GM18511 (cell line): ENCODE results near the gene ATXN7L3.
"Not testable (repeated sequence)": the region's sequence is repeated elsewhere in the genome, so short reads cannot be mapped to it uniquely, and the experiment has no call there.

Experiments
- ATAC-seq: cut with Tn5 transposase; IDR thresholded peaks from one replicate; pipeline ENCODE4 v1.9.1; 2021; ENCODE audit warnings: mild to moderate bottlenecking, moderate library complexity; ENCODE audit not compliant: unreplicated experiment

Gene ATXN7L3

DNA sequence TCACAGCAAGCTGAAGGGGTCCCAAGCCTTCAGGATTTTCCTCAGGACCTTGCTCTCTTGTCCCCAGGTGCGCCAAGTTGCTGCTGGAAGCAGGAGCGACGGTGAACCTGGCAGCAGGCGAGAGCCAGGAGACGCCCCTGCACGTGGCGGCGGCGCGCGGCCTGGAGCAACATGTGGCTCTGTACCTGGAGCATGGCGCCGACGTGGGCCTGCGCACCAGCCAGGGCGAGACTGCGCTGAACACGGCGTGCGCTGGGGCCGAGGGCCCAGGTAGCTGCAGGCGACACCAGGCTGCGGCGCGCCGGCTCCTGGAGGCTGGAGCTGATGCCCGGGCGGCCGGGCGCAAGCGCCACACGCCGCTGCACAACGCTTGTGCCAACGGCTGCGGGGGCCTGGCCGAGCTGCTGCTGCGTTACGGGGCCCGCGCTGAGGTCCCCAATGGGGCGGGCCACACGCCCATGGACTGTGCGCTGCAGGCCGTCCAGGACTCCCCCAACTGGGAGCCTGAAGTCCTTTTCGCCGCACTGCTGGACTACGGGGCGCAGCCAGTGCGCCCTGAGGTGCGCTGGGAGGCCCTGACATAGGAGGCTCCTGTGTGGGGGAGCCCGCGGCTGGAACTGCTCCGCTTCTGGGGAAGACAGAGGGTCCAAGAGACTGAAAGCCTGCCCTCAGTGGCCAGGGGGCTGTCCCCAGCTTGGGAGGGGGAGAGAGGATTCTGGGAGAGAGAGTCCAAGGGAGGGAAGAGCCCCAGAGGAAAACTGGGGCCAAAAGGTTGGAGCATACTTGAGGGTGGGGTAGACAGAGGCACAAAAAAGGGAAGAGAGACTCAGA, 22.8 kb downstream of the ATXN7L3 start:
- no peak for ATAC-seq

DNA sequence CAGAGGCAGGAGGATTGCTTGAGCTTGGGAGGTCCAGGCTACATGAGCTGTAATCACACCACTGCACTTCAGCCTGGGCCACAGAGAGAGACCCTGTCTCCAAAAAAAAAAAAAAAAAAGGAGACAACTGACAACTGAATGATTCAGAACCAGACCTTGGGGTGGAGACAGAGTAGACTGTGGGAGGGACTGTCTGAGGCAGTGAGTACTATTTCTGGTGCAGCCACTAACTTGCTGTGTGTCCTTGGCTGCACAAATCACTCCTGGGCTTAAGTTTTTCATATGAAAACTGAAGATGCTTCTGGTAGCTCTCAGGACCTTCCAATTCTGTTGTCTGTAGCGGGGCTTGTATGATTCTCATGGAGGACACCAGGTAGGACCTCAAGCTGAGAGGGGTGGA, 23.4 kb downstream of the ATXN7L3 start:
- no peak for ATAC-seq

DNA sequence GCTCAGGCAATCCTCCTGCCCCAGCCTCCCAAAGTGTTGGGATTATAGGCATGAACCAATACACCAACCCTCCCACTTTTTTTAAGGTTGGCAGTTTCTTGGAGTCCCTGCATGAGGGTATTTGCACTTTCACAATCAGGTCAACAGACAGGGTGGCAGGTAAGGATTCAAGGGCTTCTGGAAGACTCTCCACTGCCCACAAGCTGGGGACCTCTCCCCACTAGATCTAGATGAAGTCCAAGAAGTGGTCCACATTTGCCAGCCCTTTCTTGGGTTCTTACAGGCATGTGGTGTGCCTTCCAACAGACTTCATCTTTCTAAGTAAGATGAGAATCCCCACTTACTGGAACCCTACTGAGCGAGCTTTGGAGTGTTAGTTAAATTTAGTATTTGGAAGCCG, 25.3 kb downstream of the ATXN7L3 start:
- ATAC-seq = no peak

DNA sequence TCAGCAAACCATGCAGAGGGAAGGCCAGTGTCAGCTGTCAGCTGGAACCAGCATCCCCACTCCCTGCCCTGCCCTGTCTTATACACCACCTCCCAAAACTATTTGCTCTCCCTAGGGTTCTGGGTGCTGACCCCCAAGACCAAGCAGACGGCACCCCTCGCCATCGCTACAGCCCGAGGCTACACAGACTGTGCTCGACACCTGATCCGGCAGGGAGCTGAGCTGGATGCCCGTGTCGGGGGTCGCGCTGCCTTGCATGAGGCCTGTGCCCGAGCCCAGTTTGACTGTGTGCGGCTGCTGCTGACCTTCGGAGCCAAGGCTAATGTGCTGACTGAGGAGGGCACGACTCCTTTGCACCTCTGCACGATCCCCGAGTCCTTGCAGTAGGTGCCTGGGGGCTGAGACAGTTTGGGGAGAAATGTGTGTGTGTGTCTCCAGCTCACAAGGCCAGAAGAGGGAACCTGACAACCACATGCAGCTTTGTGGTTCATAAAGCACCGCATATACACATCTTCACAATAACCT, 27.7 kb downstream of the ATXN7L3 start:
- no peak for ATAC-seq

DNA sequence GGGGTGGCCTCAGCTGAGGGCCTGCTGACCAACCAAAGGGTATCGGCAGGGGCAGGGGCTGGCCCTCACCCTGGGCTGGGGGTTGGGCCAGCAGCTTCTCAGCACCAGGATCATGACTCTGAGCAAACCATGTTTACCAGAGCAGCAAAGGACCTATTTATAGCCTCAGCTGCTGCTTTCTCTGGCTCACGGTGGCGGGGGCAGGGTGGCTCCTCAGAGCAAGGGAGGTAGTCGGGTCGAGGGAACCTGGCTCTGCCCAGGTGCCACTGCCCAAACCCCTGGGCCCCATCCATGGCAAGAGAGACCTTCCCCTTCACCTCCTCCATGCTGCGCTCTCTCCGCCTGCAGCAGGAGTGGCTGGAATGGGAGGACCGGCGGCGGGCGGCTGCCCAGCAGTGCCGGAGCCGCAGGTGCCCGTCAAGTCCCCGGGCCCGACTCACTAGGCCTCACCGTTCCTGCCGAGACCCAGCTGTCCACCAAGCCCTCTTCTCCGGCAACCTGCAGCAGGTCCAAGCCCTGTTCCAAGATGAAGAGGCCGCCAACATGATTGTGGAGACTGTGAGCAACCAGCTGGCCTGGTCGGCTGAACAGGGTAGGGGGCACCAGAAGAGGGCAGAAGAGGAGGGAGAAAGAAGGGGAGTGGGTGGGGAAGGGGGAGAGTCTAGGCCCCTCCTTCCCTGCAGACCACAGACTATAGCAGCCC, 29.0 kb downstream of the ATXN7L3 start, which contains the start of gene ASB16:
Gene ASB16 (plus strand): TSS at position 206 of the 703 bp plus-strand sequence. CDS start 86 bp downstream, at position 292.
- ATAC-seq = no peak

DNA sequence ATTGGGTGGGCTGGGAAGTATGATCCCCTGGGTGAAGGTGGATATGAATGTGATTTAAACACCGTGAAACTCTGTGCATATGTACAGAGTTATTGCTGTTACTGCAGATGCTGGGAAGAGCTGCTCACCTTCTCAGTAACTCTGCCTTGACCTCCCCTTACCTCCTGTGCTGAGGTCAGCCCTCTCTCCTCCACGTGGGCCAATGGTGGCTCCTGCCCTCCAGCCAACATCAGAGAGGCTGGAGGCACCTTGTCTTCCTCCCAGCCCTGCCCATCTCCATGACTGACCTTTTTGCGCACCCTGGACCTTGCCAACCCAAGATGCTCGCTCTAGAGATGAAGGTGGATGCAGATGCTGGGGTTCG, 29.6 kb downstream of the ATXN7L3 start:
- ATAC-seq = no peak

DNA sequence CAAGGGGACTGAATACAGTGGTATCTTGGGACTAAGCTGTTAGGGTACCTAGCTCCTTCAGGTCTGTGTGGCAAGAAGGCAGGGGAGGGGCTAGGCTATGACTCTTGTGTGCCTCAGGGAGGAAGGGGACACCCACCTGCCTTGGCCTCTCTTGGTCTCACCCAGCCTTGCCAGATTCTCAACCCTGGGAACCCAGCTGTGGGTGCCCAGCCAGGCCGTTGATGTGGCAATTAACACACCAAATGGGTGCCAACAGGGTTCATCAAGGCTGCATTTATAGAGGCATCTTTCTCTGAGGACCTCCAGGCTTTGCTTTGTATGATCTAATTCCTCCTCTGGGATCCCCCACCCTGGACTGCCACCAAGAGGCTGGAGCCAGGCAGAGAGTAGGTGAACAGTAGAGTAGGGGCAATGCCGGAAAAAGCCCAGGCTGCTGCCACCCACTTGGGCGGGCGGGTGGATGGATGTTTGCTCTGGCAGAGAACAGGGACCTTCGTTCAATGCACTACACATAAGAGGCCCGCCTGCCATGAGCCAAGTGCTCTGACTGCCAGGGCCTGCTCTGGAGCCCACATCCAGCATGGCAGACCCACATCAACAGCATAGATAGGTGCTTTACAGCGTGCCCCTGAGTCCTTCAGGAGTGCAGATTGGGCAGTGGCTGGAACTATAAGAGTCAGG, 32.4 kb downstream of the ATXN7L3 start:
- ATAC-seq = no peak

DNA sequence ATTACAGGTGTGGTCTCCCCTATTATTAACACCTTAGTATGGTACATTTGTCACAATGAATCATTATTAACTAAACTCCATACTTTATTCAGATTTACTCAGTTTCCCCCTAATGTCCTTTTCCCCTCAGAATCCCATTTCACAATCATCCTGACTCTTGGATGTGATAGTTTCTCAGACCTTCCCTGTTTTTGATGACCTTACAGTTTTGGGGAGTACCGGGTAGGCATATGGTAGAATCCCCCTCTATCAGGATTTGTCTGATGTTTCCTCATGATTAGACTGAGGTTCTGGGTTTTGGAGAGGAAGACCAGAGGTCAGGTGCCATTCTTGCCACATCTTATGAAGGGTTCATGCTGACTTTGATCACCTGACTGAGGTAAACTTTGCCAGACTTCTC, 35.2 kb downstream of the ATXN7L3 start:
- ATAC-seq = no peak

DNA sequence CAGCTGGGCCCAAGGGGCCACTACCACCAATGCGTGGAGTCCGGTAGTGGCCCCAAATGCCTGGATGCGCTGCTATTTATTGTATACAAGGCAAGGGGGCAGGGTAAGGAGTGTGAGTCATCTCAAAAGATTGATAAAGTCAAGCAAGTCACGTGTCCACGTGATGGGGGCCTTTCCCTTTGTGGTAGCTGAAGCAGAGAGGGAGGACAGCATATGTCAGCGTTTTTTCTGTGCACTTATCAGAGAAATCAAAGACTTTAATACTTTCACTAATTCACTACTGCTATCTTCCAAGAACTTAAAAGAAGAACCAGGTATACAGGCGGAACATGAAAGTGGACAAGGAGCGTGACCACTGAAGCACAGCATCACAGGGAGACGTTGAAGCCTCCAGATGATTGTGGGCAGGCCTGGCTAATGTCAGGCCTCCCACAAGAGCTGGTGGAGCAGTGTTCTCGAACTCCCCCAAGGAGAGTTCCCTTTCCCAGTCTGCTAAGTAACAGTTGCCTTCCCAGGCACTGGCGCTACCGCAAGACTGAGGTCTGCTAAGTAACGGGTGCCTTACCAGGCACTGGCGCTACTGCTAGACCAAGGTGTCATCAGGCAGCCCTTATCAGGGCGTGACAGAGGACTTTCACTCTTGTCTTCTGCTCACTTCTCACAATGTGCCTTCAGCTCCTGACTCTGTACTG, 40.0 kb downstream of the ATXN7L3 start:
- ATAC-seq = no peak

DNA sequence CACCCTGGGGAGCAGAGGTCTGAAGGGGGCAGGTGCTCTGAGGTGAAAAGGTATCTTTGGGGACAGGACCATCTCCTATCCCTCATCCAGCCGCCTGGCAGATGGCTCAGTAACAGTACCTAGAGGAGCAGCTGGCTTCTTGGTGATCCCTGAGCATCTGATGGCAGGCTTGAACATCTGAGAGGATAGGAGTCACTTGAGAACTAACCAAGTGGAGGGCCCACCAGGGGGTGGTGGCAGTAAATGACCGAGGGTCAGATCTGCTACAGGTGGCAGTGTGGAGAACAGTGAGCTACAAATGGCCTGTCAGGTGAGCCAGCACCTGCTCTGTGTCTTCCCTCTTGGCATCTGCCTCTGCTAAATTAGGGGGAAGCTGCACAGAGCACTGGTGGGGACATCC, 44.2 kb downstream of the ATXN7L3 start:
- no peak for ATAC-seq

DNA sequence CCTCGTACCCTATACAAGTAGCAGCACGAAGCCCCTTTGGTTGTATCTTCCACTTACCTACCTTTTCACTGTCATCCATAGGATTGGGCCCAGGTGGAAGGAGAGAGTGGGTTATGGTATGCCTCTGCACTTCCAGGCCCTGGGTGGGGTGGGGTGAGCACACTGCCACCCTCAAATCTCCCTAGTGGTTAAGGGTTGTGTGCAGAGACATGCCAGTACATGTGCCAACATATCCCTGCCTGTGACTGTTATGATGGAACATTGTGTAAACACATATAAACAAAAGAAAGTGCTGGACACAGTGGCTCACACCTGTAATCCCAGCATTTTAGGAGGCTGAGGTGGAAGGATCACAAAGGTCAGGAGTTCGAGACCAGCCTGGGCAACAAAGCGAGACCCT, 46.8 kb downstream of the ATXN7L3 start:
- no peak for ATAC-seq

DNA sequence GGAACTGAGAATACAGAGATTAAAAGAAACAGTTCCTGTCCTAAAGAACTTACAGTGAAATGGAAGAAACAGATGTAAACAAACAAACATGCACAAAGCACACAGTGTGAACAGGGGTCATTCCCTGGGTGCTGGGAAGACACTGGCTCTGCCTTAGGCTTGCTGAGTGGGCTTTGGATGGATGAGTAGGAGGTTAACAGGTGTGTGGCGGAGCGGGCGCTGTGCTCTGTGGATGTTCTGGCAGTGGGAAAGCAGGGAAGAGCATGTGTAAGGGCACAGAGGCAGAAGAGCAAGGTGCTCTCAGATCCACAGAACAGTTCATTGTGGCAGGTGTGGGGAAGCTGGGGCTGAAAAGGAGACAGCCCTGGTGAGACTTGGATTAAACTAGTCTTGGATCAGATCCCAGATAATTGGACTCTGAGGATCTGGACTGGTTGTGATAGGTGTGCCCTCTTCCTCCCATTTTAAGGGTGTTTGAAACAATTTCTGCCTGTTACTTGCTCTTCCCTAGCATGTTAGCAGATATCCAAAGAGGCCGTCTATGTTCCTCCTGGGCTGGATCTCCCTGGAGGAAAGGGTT, 49.8 kb downstream of the ATXN7L3 start:
- ATAC-seq = no peak

DNA sequence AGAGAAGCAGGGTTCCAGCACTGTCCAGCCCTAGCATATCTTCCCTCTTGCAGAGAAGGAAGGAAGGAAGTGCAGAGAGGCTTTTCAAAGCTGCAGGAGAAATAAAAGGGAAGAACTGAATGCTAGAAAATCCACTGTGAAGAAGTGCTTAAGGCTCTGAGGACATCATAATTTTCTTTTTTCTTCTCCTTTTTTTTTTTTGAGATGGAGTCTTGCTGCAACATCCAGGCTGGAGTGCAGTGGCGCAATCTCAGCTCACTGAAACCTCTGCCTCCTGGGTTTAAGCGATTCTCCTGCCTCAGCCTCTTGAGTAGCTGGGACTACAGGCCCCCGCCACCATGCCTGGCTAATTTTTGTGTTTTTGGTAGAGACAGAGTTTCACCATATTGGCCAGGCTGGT, 50.6 kb downstream of the ATXN7L3 start:
- not testable (repeated sequence) for ATAC-seq

DNA sequence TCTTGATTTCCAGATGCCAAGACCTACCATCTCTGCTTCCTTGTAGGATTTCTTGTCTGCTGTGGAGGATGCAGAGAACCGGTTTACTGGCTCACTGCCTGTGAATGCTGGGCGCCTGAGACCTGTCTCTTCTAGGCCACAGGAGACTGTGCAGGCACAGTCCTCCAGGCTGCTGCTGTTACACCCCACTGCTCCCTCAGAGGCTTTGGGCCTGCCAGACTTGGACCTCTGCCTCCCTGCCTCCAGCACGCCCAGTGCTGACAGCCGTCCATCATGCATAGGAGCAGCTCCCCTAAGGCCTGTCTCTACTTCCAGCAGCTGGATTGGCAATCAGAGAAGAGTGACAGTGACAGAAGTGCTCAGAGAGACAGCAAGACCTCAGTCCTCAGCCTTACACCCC, 51.9 kb downstream of the ATXN7L3 start:
- ATAC-seq = no peak

DNA sequence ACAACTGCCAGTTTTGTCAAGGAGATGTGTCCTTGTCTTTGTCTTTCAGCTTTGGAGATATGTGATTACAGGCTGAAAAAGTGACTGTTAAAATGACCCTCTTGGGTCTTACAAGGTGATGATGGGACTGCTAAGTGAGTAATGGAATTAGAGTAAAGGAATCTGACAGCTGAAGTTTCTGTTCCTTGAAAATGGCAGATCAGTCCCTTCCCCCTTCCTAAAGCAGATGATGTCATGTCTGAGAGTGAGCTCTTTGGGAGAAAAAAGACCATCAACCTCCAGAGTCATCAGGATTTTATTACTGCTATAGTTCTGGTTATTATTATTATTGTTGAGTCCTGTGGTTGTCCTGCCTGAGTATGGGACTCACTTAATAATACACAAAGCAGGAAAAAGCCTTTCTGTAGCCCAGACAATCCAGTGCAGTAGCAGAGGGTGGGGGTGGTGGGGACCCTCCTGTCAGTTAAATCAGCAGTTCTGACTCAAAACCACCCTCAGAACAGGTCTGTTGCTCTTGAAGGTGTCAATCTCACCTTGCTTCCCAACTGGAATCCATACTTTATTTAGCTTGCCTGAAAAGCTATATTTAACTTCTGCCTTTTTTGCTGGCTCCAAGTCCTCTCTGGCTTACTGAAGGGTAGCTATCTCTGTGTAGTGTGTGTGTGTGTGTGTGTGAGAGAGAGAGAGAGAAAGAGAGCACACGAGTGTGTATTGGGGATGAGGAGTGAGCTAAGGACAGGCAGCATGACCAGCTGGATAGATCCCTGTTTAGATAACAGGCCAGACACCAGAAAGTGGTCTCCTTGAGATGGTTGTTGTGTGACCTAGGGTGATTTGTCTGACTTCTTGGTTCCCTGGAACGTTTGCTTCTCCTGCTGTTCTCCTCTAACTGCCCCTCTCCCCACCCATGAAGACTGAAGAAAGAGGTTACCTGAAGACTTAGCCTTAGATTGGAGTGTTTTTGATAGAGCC, 53.0 kb downstream of the ATXN7L3 start:
- no peak for ATAC-seq

DNA sequence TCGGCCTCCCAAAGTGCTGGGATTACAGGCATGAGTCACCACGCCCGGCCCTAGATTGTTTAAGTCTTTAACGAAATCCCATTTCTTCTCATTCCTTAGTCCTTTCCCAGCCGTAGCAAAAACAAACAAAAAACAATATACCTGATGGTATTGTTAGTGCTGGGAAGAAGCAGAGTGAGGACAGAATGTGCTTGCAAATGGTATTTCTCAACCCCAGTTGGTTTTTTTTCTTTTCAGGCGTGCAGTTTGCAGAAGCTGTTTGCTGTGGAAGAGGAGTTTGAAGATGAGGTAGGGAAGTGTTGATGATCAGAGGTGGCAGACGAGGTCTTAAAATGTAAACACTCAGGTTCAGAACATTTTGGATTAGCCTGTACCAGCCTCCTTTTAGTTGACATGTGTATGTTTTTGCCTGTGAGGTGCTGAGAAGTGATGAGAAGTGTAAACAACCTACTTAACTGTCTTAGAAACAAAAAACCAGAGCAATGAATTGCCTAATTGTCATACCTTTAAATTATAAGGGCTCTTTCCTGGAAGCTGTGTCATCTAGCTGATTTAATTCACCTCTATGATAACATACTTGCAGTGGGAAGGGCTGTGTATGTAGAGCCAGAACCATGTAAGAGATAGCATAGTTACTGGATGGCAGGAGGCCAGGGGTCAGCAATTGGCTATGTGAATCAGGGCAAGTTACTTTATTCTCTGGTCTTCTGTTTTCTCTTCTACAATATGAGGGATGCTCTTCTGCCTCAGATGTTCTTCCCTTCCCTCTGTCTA, 54.5 kb downstream of the ATXN7L3 start:
- ATAC-seq = no peak

DNA sequence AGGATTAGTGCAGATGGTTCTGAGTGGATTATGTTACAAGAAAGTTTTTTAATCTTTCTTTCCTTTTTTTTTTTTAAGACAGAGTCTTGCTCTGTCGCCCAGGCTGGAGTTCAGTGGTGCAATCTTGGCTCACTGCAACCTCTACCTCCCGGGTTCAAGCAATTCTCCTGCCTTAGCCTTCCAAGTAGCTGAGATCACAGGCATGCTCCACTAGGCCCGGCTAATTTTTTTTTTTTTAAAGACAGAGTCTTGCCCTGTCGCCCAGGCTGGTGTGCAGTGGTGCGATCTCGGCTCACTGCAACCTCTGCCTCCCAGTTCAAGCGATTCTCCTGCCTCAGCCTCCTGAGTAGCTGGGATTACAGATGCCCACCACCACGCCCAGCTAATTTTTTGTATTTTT, 55.8 kb downstream of the ATXN7L3 start:
- not testable (repeated sequence) for ATAC-seq
